Measurements from ENCODE around the gene ALKBH5.
A peak's percentile ranks its signal among the peaks of the same experiment; 100 is the strongest.

ALKBH5 gene

GRCh38 chr17:18145811-18146210 is 37.8 kb upstream of the ALKBH5 start:
- DNase-seq (ENCODE audit: low read depth in 1 of 2, low spot score in 1 of 2): no peak
- in situ Hi-C loops (cut with HindIII; ENCODE audit: low pct_unique_long_range_greater_than_20kb, low sequenced_read_pairs): no loop called here
- TF ChIP-seq JUND (IDR thresholded peaks at IDR 0.05; ENCODE audit: low read depth): no peak

- TF ChIP-seq JUND (IDR thresholded peaks at IDR 0.05; ENCODE audit: low read depth): no peak
- in situ Hi-C loops (cut with HindIII; ENCODE audit: low pct_unique_long_range_greater_than_20kb, low sequenced_read_pairs): no loop called here
- no peak for DNase-seq (ENCODE audit: low read depth in 1 of 2, low spot score in 1 of 2)
Measured at GRCh38 chr17:18146259-18146658, 37.4 kb upstream of the ALKBH5 start.

- TF ChIP-seq JUND (IDR thresholded peaks at IDR 0.05; ENCODE audit: low read depth): no peak
- no peak for DNase-seq (ENCODE audit: low read depth in 1 of 2, low spot score in 1 of 2)
- in situ Hi-C loops (cut with HindIII; ENCODE audit: low pct_unique_long_range_greater_than_20kb, low sequenced_read_pairs): no loop called here
Measured at GRCh38 chr17:18146980-18147379, 36.6 kb upstream of the ALKBH5 start.

- in situ Hi-C loops (cut with HindIII; ENCODE audit: low pct_unique_long_range_greater_than_20kb, low sequenced_read_pairs): no loop called here
- DNase-seq (ENCODE audit: low read depth in 1 of 2, low spot score in 1 of 2): no peak
- TF ChIP-seq JUND (IDR thresholded peaks at IDR 0.05; ENCODE audit: low read depth): no peak
Measured at GRCh38 chr17:18148586-18148985, 35.0 kb upstream of the ALKBH5 start.

- TF ChIP-seq JUND (IDR thresholded peaks at IDR 0.05; ENCODE audit: low read depth): no peak
- DNase-seq (ENCODE audit: low read depth in 1 of 2, low spot score in 1 of 2): no peak
- in situ Hi-C loops (cut with HindIII; ENCODE audit: low pct_unique_long_range_greater_than_20kb, low sequenced_read_pairs): no loop called here
Measured at GRCh38 chr17:18151290-18151689, 32.3 kb upstream of the ALKBH5 start.

- TF ChIP-seq JUND (IDR thresholded peaks at IDR 0.05; ENCODE audit: low read depth): no peak
- in situ Hi-C loops (cut with HindIII; ENCODE audit: low pct_unique_long_range_greater_than_20kb, low sequenced_read_pairs): no loop called here
- no peak for DNase-seq (ENCODE audit: low read depth in 1 of 2, low spot score in 1 of 2)
Measured at GRCh38 chr17:18155179-18155578, 28.4 kb upstream of the ALKBH5 start.

- in situ Hi-C loops (cut with HindIII; ENCODE audit: low pct_unique_long_range_greater_than_20kb, low sequenced_read_pairs): no loop called here
- DNase-seq (ENCODE audit: low read depth in 1 of 2, low spot score in 1 of 2): peak in 1 of 2 experiments; percentile 32
- no peak for TF ChIP-seq JUND (IDR thresholded peaks at IDR 0.05; ENCODE audit: low read depth)
Measured at GRCh38 chr17:18156171-18156975, 27.3 kb upstream of the ALKBH5 start.

GRCh38 chr17:18156976-18157280 is 26.7 kb upstream of the ALKBH5 start:
- DNase-seq (ENCODE audit: low read depth in 1 of 2, low spot score in 1 of 2): no peak
- no peak for TF ChIP-seq JUND (IDR thresholded peaks at IDR 0.05; ENCODE audit: low read depth)
- in situ Hi-C loops (cut with HindIII; ENCODE audit: low pct_unique_long_range_greater_than_20kb, low sequenced_read_pairs): no loop called here

GRCh38 chr17:18157354-18157985 is 26.2 kb upstream of the ALKBH5 start:
- TF ChIP-seq JUND (IDR thresholded peaks at IDR 0.05; ENCODE audit: low read depth): no peak
- no peak for DNase-seq (ENCODE audit: low read depth in 1 of 2, low spot score in 1 of 2)
- in situ Hi-C loops (cut with HindIII; ENCODE audit: low pct_unique_long_range_greater_than_20kb, low sequenced_read_pairs): no loop called here

- TF ChIP-seq JUND (IDR thresholded peaks at IDR 0.05; ENCODE audit: low read depth): no peak
- DNase-seq (ENCODE audit: low read depth in 1 of 2, low spot score in 1 of 2): peak; percentile 56 to 86
- in situ Hi-C loops (cut with HindIII; ENCODE audit: low pct_unique_long_range_greater_than_20kb, low sequenced_read_pairs): no loop called here
Measured at GRCh38 chr17:18158022-18158600, 25.5 kb upstream of the ALKBH5 start.

GRCh38 chr17:18159551-18160120 is 24.0 kb upstream of the ALKBH5 start:
- no peak for TF ChIP-seq JUND (IDR thresholded peaks at IDR 0.05; ENCODE audit: low read depth)
- in situ Hi-C loops (cut with HindIII; ENCODE audit: low pct_unique_long_range_greater_than_20kb, low sequenced_read_pairs): no loop called here
- DNase-seq (ENCODE audit: low read depth in 1 of 2, low spot score in 1 of 2): no peak

GRCh38 chr17:18160128-18160856 is 23.3 kb upstream of the ALKBH5 start:
- no peak for DNase-seq (ENCODE audit: low read depth in 1 of 2, low spot score in 1 of 2)
- in situ Hi-C loops (cut with HindIII; ENCODE audit: low pct_unique_long_range_greater_than_20kb, low sequenced_read_pairs): no loop called here
- TF ChIP-seq JUND (IDR thresholded peaks at IDR 0.05; ENCODE audit: low read depth): no peak

Data from T47D (cell line).